Lung (tissue), 12 donors: ENCODE data around the gene KLF17. TPM values are rescaled to one million over a fixed set of nuclear protein-coding genes. Genes with fewer than 3 reads are reported as not detected.

Experiments used
- ATAC-seq: fragments of 200-7000 bp; cut with Tn5 transposase; one replicate; pipeline ENCODE4 v1.9.1; 2020; ENCODE audit warnings: moderate number of reproducible peaks; ENCODE audit not compliant: insufficient read depth, low FRiP score
- DNase-seq, 3 donors: peaks; one replicate each; pipeline ENCODE4 v3.0.0-alpha.2; 2013 to 2017
- H3K27ac ChIP-seq, 2 donors: one replicate each; pipeline ENCODE4 v1.5.1; 2013; ENCODE audit warnings: mild to moderate bottlenecking in 2 of 2, moderate library complexity in 2 of 2, control low read depth in 1 of 2, inconsistent platforms in 1 of 2, low read depth in 1 of 2, low read length in 1 of 2
- H3K27me3 ChIP-seq, 3 donors: one replicate each; pipeline ENCODE4 v1.5.1; 2013; ENCODE audit warnings: low read length in 2 of 3; ENCODE audit not compliant: control insufficient read depth in 3 of 3, insufficient read depth in 3 of 3
- H3K36me3 ChIP-seq, 4 donors: one replicate each; pipeline ENCODE4 v1.5.1; 2013; ENCODE audit warnings: low read length in 4 of 4, mild to moderate bottlenecking in 1 of 4, moderate library complexity in 1 of 4; ENCODE audit not compliant: control insufficient read depth in 4 of 4, insufficient read depth in 4 of 4
- H3K4me1 ChIP-seq, 5 donors: one replicate each; pipeline ENCODE4 v1.5.1; 2013; ENCODE audit warnings: low read length in 5 of 5, mild to moderate bottlenecking in 2 of 5, moderate library complexity in 1 of 5; ENCODE audit not compliant: control insufficient read depth in 5 of 5, insufficient read depth in 5 of 5
- H3K4me3 ChIP-seq: one replicate; pipeline ENCODE4 v1.5.1; 2013; ENCODE audit warnings: mild to moderate bottlenecking, control low read depth, moderate library complexity
- H3K9ac ChIP-seq, 2 donors: one replicate each; pipeline ENCODE4 v1.5.1; 2013; ENCODE audit warnings: low read length in 2 of 2, control low read depth in 1 of 2; ENCODE audit not compliant: insufficient read depth in 1 of 2
- H3K9me3 ChIP-seq, 4 donors: one replicate each; pipeline ENCODE4 v1.5.1; 2013; ENCODE audit warnings: low read length in 3 of 4, mild to moderate bottlenecking in 1 of 4, moderate library complexity in 1 of 4; ENCODE audit not compliant: control insufficient read depth in 4 of 4, insufficient read depth in 3 of 4
- WGBS, 2 donors: extraction: QIAGEN DNeasy Blood & Tissue Kit; methylation state at CpG; one replicate each; pipeline ENCODE4 v1.1.7; 2013; 5-methylcytosine and 5-hydroxymethylcytosine counted together
- polyA plus RNA-seq, 2 donors: library from polyadenylated mRNA; stranded (reverse); fragments of 200-250 nt; gene quantifications; one replicate each; pipeline ENCODE4 v1.2.1, GENCODE V29; 2013
- total RNA-seq, 2 donors: library from RNA; depleted of rRNA in 1 of 2; stranded (reverse); fragments of >200 nt in 1 of 2; gene quantifications; one replicate each; pipeline ENCODE4 v1.2.1, GENCODE V29; 2014 to 2021
- TF ChIP-seq, protein P1 (sequence below): IDR thresholded peaks from 2 replicates; pipeline ENCODE4 v1.5.1; 2012; ENCODE audit warnings: mild to moderate bottlenecking; ENCODE audit errors: control extremely low read depth, extremely low read depth
- donor health status: control.
- donor health status: control.
- donor health status: Bipolar disorder and iron deficiency.
- donor health status: healthy.
- donor health status: DM: yes; HTN: yes; CAD: no.

The KLF17 gene
- total and polyA plus RNA-seq, 4 donors: 0.14 to 0.28 (median 0.21) TPM; not detected in 1

DNA sequence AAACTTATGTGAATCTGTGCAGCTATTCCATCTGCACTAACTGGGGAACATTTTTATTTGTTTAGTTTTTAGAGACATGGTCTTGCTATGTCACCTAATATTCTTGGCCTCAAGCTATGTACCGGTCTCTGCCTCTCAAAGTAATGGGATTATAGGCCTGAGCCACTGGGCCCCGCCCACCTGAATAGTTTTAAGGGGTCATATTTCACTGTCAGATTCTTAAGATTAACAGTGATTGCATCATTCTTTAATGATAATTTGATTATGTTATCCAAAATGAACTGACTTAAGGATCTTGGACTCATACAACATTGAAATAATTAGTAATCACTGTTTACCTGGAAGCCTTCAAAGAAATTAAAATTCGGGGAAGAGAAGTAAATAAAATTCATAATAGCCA, 35.4 kb downstream of the KLF17 start:
- 85 to 90% methylated on average over 3 of the region's 3 CpGs for WGBS, 2 donors
- peaks cover 0 to 3% (median 0%) of the 10 kb centered on the region in 3 donors for H3K27me3 ChIP-seq
- H3K36me3 ChIP-seq: no peaks in the 10 kb centered on the region
- DNase-seq (no peak), ATAC-seq (no peak)
- H3K4me3 ChIP-seq: no peak overlapping the region
- no peaks in the 10 kb centered on the region for H3K9me3 ChIP-seq
- no peak overlapping the region for H3K27ac ChIP-seq
- TF ChIP-seq, protein P1, sequence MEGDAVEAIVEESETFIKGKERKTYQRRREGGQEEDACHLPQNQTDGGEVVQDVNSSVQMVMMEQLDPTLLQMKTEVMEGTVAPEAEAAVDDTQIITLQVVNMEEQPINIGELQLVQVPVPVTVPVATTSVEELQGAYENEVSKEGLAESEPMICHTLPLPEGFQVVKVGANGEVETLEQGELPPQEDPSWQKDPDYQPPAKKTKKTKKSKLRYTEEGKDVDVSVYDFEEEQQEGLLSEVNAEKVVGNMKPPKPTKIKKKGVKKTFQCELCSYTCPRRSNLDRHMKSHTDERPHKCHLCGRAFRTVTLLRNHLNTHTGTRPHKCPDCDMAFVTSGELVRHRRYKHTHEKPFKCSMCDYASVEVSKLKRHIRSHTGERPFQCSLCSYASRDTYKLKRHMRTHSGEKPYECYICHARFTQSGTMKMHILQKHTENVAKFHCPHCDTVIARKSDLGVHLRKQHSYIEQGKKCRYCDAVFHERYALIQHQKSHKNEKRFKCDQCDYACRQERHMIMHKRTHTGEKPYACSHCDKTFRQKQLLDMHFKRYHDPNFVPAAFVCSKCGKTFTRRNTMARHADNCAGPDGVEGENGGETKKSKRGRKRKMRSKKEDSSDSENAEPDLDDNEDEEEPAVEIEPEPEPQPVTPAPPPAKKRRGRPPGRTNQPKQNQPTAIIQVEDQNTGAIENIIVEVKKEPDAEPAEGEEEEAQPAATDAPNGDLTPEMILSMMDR: no peak
- no peaks in the 10 kb centered on the region for H3K4me1 ChIP-seq
- no peak overlapping the region for H3K9ac ChIP-seq

DNA sequence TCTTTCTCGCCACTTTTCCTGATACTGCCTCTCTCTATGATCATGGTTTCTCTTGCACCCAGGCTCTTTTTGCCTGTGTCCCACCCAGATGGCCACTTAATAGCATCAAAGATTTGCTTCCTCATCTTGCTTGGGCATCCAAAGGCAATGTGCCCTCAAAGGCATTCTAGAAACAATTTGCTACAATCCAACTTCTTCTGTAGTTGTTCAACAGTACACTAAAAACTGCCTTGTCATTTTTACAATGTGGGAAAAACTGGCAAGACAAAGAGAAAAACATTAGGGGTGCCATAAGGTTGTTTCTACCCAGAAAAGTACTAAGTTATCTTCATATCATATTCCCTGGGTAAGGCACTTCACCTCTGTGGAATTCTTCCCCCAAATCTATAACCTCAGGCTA, 39.3 kb downstream of the KLF17 start:
- H3K36me3 ChIP-seq: no peaks in the 10 kb centered on the region
- WGBS, 2 donors: 86 to 93% methylated on average over 1 of the region's 1 CpG
- ATAC-seq: no peak

DNA sequence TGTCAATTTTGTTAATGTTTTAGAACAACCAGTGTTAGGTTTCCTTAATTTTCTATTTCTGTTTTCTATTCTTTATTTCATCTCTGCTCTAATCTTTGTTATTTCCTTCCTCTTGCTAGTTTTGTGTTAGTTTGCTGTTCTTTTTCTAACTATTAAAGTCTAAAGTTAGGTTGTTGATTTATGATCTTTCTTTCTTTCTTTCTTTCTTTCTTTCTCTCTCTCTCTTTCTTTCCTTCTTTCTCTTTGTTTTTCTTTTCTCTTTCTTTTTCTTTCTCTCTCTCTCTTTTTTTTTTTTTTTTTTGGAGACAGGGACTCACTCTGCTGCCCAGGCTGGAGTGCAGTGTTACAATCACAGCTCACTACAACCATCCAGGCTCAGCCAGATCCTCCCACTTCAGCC, 40.2 kb downstream of the KLF17 start:
- Histone ChIP-seq H3K9ac (no peak overlapping the region), H3K36me3 (no peaks in the 10 kb centered on the region), H3K4me3 (no peak overlapping the region), H3K27ac (no peak overlapping the region), H3K9me3 (no peaks in the 10 kb centered on the region), H3K27me3 (no peaks in the 10 kb centered on the region), H3K4me1 (no peaks in the 10 kb centered on the region)
- no peak for DNase-seq
- ATAC-seq: no peak
- TF ChIP-seq, protein P1: no peak

More for the DNA sequence above, 39.3 kb downstream of the KLF17 start:
- Histone ChIP-seq H3K27me3 (no peaks in the 10 kb centered on the region), H3K9ac (no peak overlapping the region), H3K27ac (no peak overlapping the region), H3K4me3 (no peak overlapping the region), H3K4me1 (no peaks in the 10 kb centered on the region), H3K9me3 (no peaks in the 10 kb centered on the region)
- TF ChIP-seq, protein P1: no peak
- no peak for DNase-seq

DNA sequence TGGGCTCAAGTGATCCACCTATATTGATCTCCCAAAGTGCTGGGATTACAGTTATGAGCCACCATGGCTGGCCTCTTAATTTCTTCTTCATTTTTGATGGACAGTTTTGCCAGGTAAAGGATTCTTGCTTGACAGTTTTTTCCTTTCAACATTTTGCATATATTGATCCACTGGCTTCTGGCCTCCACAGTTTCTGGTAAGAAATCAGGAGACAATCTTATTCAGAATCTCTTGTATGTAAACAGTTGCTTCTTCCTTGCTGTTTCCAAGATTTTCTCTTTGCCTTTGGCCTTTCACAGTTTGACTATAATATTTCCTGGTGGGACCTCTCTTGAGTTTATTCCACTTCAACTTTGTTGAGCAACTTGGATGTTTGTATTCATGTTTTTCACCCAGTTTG, 42.9 kb downstream of the KLF17 start:
- no peaks in the 10 kb centered on the region for H3K4me1 ChIP-seq
- no peaks in the 10 kb centered on the region for H3K36me3 ChIP-seq
- TF ChIP-seq, protein P1: no peak
- DNase-seq (no peak), ATAC-seq (no peak)
- no peak overlapping the region for H3K9ac ChIP-seq
- H3K9me3 ChIP-seq: no peaks in the 10 kb centered on the region
- no peak overlapping the region for H3K4me3 ChIP-seq
- no peak overlapping the region for H3K27ac ChIP-seq
- H3K27me3 ChIP-seq: no peaks in the 10 kb centered on the region
